Measurements from ENCODE around the gene KCNK13. TPM values are rescaled to one million over a fixed set of nuclear protein-coding genes. Genes with fewer than 3 reads are reported as not detected.

Gene KCNK13
- total and polyA plus RNA-seq, 2 experiments from 2014 or later = 0.21 to 1.0 TPM

- H3K9me2 ChIP-seq (ENCODE audit: insufficient read depth) = no peaks in the 10 kb centered on the region
- no peak overlapping the region for H3K4me3 Mint-ChIP-seq
- no peaks in the 10 kb centered on the region for H3K27me3 Mint-ChIP-seq (ENCODE audit: insufficient read depth, low read depth, poor library complexity)
- H3K27me3 ChIP-seq (ENCODE audit: insufficient read depth) = no peaks in the 10 kb centered on the region
- H3K36me3 ChIP-seq (ENCODE audit: insufficient read depth) = peaks cover 10% of the 10 kb centered on the region
- H4K20me1 ChIP-seq (replicated peaks; ENCODE audit: insufficient read depth) = no peaks in the 10 kb centered on the region
- TF ChIP-seq JUNB (IDR thresholded peaks at IDR 0.05; ENCODE audit: unreplicated experiment) = no peak
- TF ChIP-seq ZNF331 (CRISPR knock-in tag; IDR thresholded peaks at IDR 0.05; ENCODE audit: low read depth) = no peak
- H3K4me3 ChIP-seq = no peak overlapping the region
- no peaks in the 10 kb centered on the region for H3K79me2 ChIP-seq (replicated peaks; ENCODE audit: insufficient read depth)
- H3F3A ChIP-seq (replicated peaks; ENCODE audit: low read depth) = no peaks in the 10 kb centered on the region
- H3K4me1 Mint-ChIP-seq = peaks cover 2% of the 10 kb centered on the region; the same call in 1 of the 3 replicates
- no peak overlapping the region for H3K27ac Mint-ChIP-seq
- H3K36me3 Mint-ChIP-seq (ENCODE audit: low read depth) = peaks cover 47% of the 10 kb centered on the region
- DNase-seq (ENCODE audit: low spot score) (no peak), ATAC-seq (no peak)
- no peak overlapping the region for H3K4me2 ChIP-seq
- no peak overlapping the region for H2AFZ ChIP-seq
- H3K27ac ChIP-seq (ENCODE audit: low read depth) = no peak overlapping the region
- H3K4me1 ChIP-seq (ENCODE audit: insufficient read depth) = no peaks in the 10 kb centered on the region
- H3K9me3 Mint-ChIP-seq = no peaks in the 10 kb centered on the region; the same call in 2 of the 3 replicates
Measured at GRCh38 chr14:90023176-90023896, 38.5 kb upstream of the KCNK13 start.

GRCh38 chr14:90024910-90025309 lies 36.9 kb upstream of the KCNK13 start:
- H3K4me3 Mint-ChIP-seq = no peak overlapping the region
- peaks cover 2% of the 10 kb centered on the region; the same call in 1 of the 3 replicates for H3K4me1 Mint-ChIP-seq
- Histone ChIP-seq H4K20me1 (replicated peaks; ENCODE audit: insufficient read depth) (no peaks in the 10 kb centered on the region), H3K9me2 (ENCODE audit: insufficient read depth) (no peaks in the 10 kb centered on the region), H3K27ac (ENCODE audit: low read depth) (no peak overlapping the region), H3K27me3 (ENCODE audit: insufficient read depth) (no peaks in the 10 kb centered on the region), H3K36me3 (ENCODE audit: insufficient read depth) (peaks cover 10% of the 10 kb centered on the region; the same call in 1 of the 2 replicates), H2AFZ (no peak overlapping the region), H3K4me3 (no peak overlapping the region), H3K4me1 (ENCODE audit: insufficient read depth) (no peaks in the 10 kb centered on the region), H3F3A (replicated peaks; ENCODE audit: low read depth) (no peaks in the 10 kb centered on the region), H3K4me2 (no peak overlapping the region), H3K79me2 (replicated peaks; ENCODE audit: insufficient read depth) (no peaks in the 10 kb centered on the region)
- H3K27ac Mint-ChIP-seq = no peak overlapping the region
- DNase-seq (ENCODE audit: low spot score) (no peak), ATAC-seq (no peak)
- H3K27me3 Mint-ChIP-seq (ENCODE audit: insufficient read depth, low read depth, poor library complexity) = no peaks in the 10 kb centered on the region
- peaks cover 39% of the 10 kb centered on the region for H3K36me3 Mint-ChIP-seq (ENCODE audit: low read depth)
- TF ChIP-seq REST (IDR thresholded peaks at IDR 0.05; ENCODE audit: unreplicated experiment) = no peak
- no peak for TF ChIP-seq ZNF114 (CRISPR knock-in tag; IDR thresholded peaks at IDR 0.05)
- no peak for TF ChIP-seq ZNF331 (CRISPR knock-in tag; IDR thresholded peaks at IDR 0.05; ENCODE audit: low read depth)
- TF ChIP-seq CTCF (conservative IDR thresholded peaks at IDR 0.05; ENCODE audit: low read depth in 2 of 2) = no peak
- no peak for TF ChIP-seq ZNF462 (CRISPR knock-in tag; IDR thresholded peaks at IDR 0.05)
- TF ChIP-seq NANOG (IDR thresholded peaks at IDR 0.05; ENCODE audit: borderline replicate concordance) = no peak
- H3K9me3 Mint-ChIP-seq = no peaks in the 10 kb centered on the region

All from GM23338 (cell line).